Spleen (tissue), 7 donors: ENCODE results near the gene ABCD2.

Source experiments
- POLR2AphosphoS5 ChIP-seq, 3 donors: sonication (generic); formaldehyde crosslinking; IDR thresholded peaks; one replicate each; pipeline ENCODE4 v1.5.1; 2017; ENCODE audit warnings: antibody characterized with exemption in 3 of 3
- TF ChIP-seq, protein P1 (sequence below), 11 experiments: fragments of 200-600 bp in 7 of 11; fragments of 450-650 bp in 4 of 11; sonication (generic) in 4 of 11; IDR thresholded peaks in 8 of 11; conservative IDR thresholded peaks in 3 of 11; 1 replicate in 7 of 11; 2 replicates in 4 of 11; pipeline versions ENCODE4 v1.4.0 to v1.8.0; 2016 to 2021; ENCODE audit warnings: antibody characterized with exemption in 11 of 11, inconsistent platforms in 4 of 11, mild to moderate bottlenecking in 1 of 11
- donor health status: DM: no; HTN: no; CAD: no; lungs with moderate emphysema.
- donor health status: DM: no; HTN: no; CAD: no.
- donor health status: DM: no; HTN: no; CAD: no.

DNA sequence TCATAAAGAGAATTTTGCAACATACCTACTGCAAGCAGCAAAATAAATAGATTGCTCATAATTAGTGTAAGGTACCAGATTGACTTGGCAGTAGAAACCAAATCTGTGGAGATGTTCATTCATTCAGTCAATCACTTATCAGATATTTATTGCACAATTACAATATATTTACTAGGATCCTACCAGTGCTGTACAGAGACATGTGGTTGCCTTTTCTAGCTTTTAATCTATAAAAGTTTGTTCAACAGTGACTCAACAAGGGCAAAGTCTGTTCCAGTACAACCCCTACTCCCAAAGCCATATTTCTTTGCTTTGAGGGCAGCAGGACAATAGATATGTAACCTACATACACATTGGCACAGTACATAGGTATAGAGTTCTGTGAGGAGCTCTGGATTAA is 27.3 kb downstream of the ABCD2 start:
- TF ChIP-seq POLR2AphosphoS5 (IDR thresholded peaks at IDR 0.05): no peak
- TF ChIP-seq, protein P1, sequence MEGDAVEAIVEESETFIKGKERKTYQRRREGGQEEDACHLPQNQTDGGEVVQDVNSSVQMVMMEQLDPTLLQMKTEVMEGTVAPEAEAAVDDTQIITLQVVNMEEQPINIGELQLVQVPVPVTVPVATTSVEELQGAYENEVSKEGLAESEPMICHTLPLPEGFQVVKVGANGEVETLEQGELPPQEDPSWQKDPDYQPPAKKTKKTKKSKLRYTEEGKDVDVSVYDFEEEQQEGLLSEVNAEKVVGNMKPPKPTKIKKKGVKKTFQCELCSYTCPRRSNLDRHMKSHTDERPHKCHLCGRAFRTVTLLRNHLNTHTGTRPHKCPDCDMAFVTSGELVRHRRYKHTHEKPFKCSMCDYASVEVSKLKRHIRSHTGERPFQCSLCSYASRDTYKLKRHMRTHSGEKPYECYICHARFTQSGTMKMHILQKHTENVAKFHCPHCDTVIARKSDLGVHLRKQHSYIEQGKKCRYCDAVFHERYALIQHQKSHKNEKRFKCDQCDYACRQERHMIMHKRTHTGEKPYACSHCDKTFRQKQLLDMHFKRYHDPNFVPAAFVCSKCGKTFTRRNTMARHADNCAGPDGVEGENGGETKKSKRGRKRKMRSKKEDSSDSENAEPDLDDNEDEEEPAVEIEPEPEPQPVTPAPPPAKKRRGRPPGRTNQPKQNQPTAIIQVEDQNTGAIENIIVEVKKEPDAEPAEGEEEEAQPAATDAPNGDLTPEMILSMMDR (IDR thresholded peaks at IDR 0.05 in 8 of 11, conservative IDR thresholded peaks at IDR 0.05 in 3 of 11): no peak
